Thyroid gland (tissue), 4 donors: ENCODE results near the gene MEPCE. TPM values are rescaled to one million over a fixed set of nuclear protein-coding genes. Genes with fewer than 3 reads are reported as not detected.

Experiments
- DNase-seq, 2 donors: peaks; one replicate each; pipeline ENCODE4 v3.0.0-alpha.2; 2019
- H3K27ac ChIP-seq, 3 donors: fragments of 200-600 bp; sonication (generic); 1 replicate in 2 of 3; 2 replicates in 1 of 3; pipeline ENCODE4 v1.5.1; 2016 to 2019; ENCODE audit warnings: mild to moderate bottlenecking in 1 of 3, moderate library complexity in 1 of 3
- H3K27me3 ChIP-seq: fragments of 200-600 bp; sonication (generic); one replicate; pipeline ENCODE4 v1.5.1; 2019
- H3K36me3 ChIP-seq, 2 donors: fragments of 200-600 bp; sonication (generic); one replicate each; pipeline ENCODE4 v1.5.1; 2016 to 2019
- H3K4me1 ChIP-seq, 2 donors: fragments of 200-600 bp; sonication (generic); one replicate each; pipeline ENCODE4 v1.5.1; 2017 to 2019
- H3K4me3 ChIP-seq, 3 donors: fragments of 200-600 bp; sonication (generic); replicated peaks in 1 of 3; 1 replicate in 2 of 3; 2 replicates in 1 of 3; pipeline ENCODE4 v1.5.1; 2016; ENCODE audit warnings: mild to moderate bottlenecking in 1 of 3
- H3K9me3 ChIP-seq: fragments of 200-600 bp; sonication (generic); one replicate; pipeline ENCODE4 v1.5.1; 2017
- POLR2A ChIP-seq, 2 donors: fragments of 450-650 bp; IDR thresholded peaks; one replicate each; pipeline ENCODE4 v1.6.1; 2017; ENCODE audit warnings: antibody characterized with exemption in 2 of 2, mild to moderate bottlenecking in 2 of 2, moderate library complexity in 1 of 2
- WGBS, 2 donors: methylation state at CpG; one replicate each; pipeline ENCODE4 v1.1.5; 2017; 5-methylcytosine and 5-hydroxymethylcytosine counted together
- intact Hi-C: fragments of 100-400 bp; cut with DNase I; formaldehyde crosslinking; loops from one replicate; pipeline ENCODE4 v1.15.1; 2023
- total RNA-seq, 4 donors: library from RNA; depleted of rRNA; stranded (reverse); fragments of >200 nt; gene quantifications; one replicate each; pipeline ENCODE4 v1.2.3, GENCODE V29; 2016
- TF ChIP-seq, protein P1 (sequence below), 6 experiments: fragments of 200-600 bp in 3 of 6; fragments of 450-650 bp in 3 of 6; sonication (generic) in 3 of 6; IDR thresholded peaks; one replicate each; pipeline ENCODE4 v1.5.1; 2016 to 2019; ENCODE audit warnings: antibody characterized with exemption in 6 of 6, mild to moderate bottlenecking in 2 of 6, inconsistent platforms in 1 of 6, moderate library complexity in 1 of 6

Gene MEPCE
- total RNA-seq, 4 donors from 2014 or later = 42.9 to 48.7 (median 45.6) TPM

DNA sequence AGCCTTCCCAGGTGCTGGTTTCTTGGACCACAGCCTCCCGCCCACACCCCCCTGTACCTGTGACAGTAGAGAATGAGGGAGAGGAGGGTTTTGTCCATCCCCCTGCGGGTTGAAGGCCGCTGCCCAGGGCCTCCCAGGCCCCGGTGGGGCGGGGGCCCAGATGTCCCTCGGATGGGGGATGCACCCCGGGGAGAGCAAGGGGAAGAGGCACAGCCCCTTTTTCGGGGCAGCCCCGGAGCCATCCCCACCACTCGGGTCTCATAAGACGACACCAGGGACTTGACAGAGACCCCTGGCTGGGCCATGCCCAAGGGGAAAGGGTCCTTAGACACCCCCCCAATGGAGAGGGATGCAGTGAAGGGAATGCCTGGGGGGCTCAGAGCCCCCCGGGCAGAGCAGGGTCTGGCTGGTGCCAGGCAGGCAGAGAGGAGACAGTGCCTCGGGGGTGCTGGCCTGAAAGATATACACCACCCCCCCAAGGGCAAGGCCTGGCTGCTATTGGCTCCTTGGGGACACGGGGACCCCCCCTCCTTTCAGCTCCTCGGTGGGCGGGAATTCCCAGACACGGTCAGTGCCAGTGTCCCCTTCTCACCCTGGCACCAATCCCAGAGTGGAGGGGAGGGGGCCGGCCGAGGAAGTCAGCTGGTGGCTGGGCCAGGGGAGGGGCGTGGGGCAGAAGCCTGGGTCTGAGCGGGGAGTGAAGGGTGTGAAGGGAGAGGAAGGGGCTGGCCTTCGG lies 38.2 kb downstream of the MEPCE start:
- Histone ChIP-seq H3K36me3 (peaks cover 0 to 5% of the 10 kb centered on the region in 2 donors), H3K9me3 (no peaks in the 10 kb centered on the region), H3K4me1 (peaks cover 18 to 39% of the 10 kb centered on the region in 2 donors), H3K27me3 (no peaks in the 10 kb centered on the region), H3K4me3 (no peak overlapping the region), H3K27ac (peak overlapping the region in 1 of 3 donors; percentile 7)
- DNase-seq = peak; percentile 51 to 78
- 59 to 64% methylated on average over 13 to 15 of the region's 22 CpGs for WGBS, 2 donors
- no peak for TF ChIP-seq POLR2A (IDR thresholded peaks at IDR 0.05)
- TF ChIP-seq, protein P1, sequence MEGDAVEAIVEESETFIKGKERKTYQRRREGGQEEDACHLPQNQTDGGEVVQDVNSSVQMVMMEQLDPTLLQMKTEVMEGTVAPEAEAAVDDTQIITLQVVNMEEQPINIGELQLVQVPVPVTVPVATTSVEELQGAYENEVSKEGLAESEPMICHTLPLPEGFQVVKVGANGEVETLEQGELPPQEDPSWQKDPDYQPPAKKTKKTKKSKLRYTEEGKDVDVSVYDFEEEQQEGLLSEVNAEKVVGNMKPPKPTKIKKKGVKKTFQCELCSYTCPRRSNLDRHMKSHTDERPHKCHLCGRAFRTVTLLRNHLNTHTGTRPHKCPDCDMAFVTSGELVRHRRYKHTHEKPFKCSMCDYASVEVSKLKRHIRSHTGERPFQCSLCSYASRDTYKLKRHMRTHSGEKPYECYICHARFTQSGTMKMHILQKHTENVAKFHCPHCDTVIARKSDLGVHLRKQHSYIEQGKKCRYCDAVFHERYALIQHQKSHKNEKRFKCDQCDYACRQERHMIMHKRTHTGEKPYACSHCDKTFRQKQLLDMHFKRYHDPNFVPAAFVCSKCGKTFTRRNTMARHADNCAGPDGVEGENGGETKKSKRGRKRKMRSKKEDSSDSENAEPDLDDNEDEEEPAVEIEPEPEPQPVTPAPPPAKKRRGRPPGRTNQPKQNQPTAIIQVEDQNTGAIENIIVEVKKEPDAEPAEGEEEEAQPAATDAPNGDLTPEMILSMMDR (IDR thresholded peaks at IDR 0.05) = no peak
- intact Hi-C loops = loop anchor here (2.0 to 10.0 kb wide), 3 partner anchors 93 to 257 kb away; partner anchors contain the start of gene EPO

DNA sequence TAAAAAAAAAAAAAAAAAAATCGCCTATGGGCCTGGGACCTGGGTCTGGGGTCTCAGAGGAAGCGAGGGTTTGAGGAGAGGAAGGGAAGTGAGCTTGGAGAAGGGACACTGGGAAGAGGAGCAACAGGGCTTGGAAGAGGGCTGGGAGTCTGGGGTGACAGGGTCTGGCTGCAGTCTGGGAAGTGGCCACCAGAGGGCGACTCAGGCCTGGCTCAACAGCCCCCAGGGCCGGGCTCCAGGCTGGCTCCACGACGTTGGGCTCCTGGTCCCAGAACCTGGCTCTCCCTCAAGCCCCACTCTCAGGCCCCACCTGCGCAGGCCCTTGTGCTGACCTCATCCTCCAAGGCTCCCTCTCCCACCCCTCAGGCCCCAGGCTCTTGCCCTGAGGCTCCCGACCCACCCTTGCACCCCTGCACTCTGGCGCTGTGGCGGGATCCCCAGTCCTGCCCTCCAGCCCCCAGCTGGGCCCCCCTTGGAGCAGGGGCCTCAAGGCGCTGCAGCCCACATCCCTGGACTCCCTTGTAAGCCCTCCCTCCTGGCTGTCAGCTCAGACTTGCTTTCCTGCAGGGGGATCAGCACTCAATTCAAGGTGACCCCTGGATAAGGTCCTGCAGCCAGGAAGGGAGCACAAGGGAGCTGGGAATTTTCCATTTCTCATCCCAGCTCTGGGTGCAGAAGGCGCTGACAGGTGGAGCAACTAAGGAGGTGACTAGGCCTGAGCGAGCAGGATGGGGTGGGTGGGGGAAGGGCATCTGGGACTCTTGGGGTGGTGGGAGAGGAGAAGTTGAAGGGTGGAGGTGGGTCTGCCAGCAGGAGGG lies 39.8 kb downstream of the MEPCE start:
- no peak for TF ChIP-seq POLR2A (IDR thresholded peaks at IDR 0.05)
- TF ChIP-seq, protein P1 (IDR thresholded peaks at IDR 0.05) = peak; percentile 86 to 96 (median 94)
- no peaks in the 10 kb centered on the region for H3K9me3 ChIP-seq
- intact Hi-C loops = loop anchor here (10.0 kb wide), 2 partner anchors 215 to 255 kb away; partner anchors contain the start of gene EPO
- H3K4me1 ChIP-seq = peaks cover 25 to 46% of the 10 kb centered on the region in 2 donors
- H3K36me3 ChIP-seq = peaks cover 5% of the 10 kb centered on the region in 2 donors
- no peak overlapping the region for H3K4me3 ChIP-seq
- H3K27me3 ChIP-seq = no peaks in the 10 kb centered on the region
- DNase-seq = peak; percentile 91
- 23 to 27% methylated on average over 9 to 11 of the region's 13 CpGs for WGBS, 2 donors
- peak overlapping the region in 2 of 3 donors; percentile 58 to 67 for H3K27ac ChIP-seq

DNA sequence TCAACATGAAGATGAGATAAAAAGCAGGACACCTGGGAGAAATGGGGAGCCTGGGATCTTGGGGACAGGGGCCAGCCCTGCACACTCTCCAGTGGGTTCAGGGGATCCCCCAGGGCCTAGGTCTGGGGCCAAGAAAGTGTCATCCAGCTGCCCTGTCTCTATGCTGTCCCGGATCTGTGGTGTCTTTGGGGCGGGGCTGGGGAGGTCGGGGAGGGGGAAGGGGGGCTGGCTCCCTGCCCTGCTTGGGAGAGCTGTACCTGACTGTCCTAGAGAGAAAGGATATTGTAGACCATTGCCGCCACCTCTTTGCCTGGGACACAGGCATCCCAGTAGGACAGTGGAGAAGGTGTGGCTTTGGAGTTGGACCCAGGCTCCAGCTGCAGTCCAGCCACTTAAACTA lies 41.4 kb downstream of the MEPCE start:
- Histone ChIP-seq H3K36me3 (peaks cover 5% of the 10 kb centered on the region in 2 donors), H3K27ac (no peak overlapping the region), H3K4me1 (peaks cover 23 to 47% of the 10 kb centered on the region in 2 donors), H3K27me3 (no peaks in the 10 kb centered on the region), H3K4me3 (no peak overlapping the region), H3K9me3 (no peaks in the 10 kb centered on the region)
- TF ChIP-seq POLR2A (IDR thresholded peaks at IDR 0.05) = no peak
- TF ChIP-seq, protein P1 (IDR thresholded peaks at IDR 0.05) = no peak
- WGBS, 2 donors = 67 to 80% methylated on average over 1 to 4 of the region's 4 CpGs
- DNase-seq = no peak
- intact Hi-C loops = no loop called here

DNA sequence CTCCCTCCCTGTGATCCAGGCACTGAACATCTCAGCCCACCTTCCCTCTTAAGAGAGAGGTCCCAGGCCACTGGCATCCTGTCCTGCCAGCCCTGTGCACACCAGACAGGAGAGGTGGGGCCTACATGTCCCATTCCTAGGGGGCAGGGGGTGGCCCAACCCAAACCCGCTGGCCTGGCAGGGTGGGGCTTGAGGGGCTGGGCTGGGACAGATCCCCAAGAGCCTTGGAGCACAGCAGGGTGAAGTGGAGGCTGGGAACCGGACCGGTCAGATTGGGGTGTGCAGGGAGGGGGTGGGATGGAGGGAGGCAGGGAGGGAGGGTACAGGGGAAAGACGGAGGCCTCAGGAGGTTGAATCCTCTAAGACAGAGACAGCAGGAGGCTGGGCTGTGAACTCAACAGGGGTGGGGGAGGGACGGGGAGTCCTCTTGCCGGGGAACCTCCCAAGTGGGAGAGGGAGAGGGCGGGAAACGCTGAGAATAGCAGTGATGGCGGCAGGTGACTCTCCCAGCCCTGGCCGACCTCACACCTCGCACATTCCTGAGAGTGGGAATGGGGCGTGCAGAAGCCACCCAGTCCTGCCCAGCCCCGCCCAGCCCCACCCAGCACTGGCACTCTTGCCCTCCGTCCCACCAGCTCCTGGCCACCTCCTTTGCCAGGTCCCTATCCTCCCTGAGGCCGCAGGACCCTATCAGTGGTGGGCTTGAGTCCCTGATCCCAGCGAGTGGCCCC lies 42.7 kb downstream of the MEPCE start:
- TF ChIP-seq, protein P1 (IDR thresholded peaks at IDR 0.05) = no peak
- TF ChIP-seq POLR2A (IDR thresholded peaks at IDR 0.05) = no peak
- intact Hi-C loops = no loop called here
- WGBS, 2 donors = 66 to 70% methylated on average over 5 to 13 of the region's 16 CpGs
- peaks cover 0 to 5% of the 10 kb centered on the region in 2 donors for H3K36me3 ChIP-seq
- H3K4me1 ChIP-seq = peaks cover 30 to 50% of the 10 kb centered on the region in 2 donors
- no peak for DNase-seq
- no peaks in the 10 kb centered on the region for H3K9me3 ChIP-seq
- no peaks in the 10 kb centered on the region for H3K27me3 ChIP-seq
- no peak overlapping the region for H3K4me3 ChIP-seq
- H3K27ac ChIP-seq = peak overlapping the region; percentile 11 to 43 (median 17)
